ENCODE results near the gene LAMA3. TPM values are rescaled to one million over a fixed set of nuclear protein-coding genes. Genes with fewer than 3 reads are reported as not detected.

Gene LAMA3
- total RNA-seq, 1 experiment from 2014 or later: 8.1 TPM

DNA sequence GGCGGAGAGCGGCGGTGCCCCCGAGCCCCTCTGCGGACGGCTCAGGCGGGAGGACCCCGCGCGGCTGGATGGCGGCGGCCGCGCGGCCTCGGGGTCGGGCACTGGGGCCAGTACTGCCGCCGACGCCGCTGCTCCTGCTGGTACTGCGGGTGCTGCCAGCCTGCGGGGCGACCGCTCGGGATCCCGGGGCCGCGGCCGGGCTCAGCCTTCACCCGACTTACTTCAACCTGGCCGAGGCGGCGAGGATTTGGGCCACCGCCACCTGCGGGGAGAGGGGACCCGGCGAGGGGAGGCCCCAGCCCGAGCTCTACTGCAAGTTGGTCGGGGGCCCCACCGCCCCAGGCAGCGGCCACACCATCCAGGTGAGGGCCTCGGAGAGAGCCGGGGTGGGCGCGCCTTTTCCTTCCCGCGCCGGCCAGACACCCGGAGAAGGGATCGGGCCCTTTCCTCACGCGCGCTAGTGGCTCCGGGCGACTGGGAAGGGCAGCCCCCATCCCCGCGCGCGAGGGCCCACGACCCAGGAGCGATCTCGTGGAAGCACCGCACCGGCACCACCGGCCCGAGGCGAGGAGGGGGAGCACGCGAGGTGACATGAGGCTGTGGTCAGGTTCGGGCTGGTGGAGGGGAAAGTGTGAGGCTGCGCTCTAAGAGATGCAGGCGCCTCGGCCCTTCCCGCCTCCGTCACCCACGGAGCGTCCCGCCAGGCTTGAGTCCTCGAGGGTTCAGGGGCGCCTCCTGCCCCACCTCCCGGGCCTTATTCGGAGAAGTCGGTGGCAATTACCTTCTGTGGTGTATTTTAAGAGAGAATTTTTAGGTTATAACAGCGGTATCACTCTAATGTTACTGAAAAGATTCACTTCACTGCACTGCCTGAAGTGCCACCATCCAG is 607 bp downstream of the LAMA3 start:
- no peak overlapping the region for H3K27ac ChIP-seq (ENCODE audit: low read length)

DNA sequence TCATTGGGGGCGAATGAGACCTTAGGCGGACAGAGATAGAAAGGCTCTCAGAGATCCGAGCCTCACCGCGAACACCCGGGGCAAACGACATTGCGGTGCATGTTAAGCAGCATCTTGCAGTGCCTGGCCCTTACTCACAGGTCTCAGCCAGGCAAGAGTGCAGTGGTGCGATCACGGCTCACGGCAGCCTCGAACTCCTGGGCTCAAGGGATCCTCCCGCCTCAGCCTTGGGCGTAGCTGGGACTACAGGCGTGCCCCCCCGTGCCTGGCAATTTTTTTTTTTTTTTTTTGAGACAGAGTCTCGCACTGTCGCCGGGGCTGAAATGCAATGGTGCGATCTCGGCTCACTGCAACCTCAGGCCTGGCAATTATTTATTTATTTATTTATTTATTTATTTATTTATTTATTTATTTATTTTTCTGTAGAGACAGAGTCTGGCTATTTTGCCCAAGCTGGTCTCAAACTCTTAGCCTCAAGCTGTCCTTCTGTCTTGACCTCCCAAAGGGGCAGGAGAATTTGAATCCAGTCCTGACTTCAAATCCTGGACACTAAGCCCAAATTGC is 1.3 kb downstream of the LAMA3 start:
- CTCF ChIA-PET: no interaction called here
- intact Hi-C loops (cut with micrococcal nuclease; ENCODE audit: unreplicated experiment) (no loop called here), in situ Hi-C loops (cut with HindIII; ENCODE audit: low pct_unique_long_range_greater_than_20kb, low sequenced_read_pairs) (no loop called here)
- peak overlapping the region; percentile 50 to 69 for H3K4me3 ChIP-seq (ENCODE audit: low read depth in 2 of 2, low read length in 2 of 2)
- no peaks in the 10 kb centered on the region for H3K36me3 ChIP-seq (ENCODE audit: control insufficient read depth, insufficient read depth, low read length)
- H3K4me1 ChIP-seq (ENCODE audit: control insufficient read depth, insufficient read depth, low read length): peaks cover 17% of the 10 kb centered on the region
- ATAC-seq (no peak; the same call in 1 of the 2 replicates), DNase-seq (ENCODE audit: low read depth, low spot score) (no peak)
- TF ChIP-seq, protein P1, sequence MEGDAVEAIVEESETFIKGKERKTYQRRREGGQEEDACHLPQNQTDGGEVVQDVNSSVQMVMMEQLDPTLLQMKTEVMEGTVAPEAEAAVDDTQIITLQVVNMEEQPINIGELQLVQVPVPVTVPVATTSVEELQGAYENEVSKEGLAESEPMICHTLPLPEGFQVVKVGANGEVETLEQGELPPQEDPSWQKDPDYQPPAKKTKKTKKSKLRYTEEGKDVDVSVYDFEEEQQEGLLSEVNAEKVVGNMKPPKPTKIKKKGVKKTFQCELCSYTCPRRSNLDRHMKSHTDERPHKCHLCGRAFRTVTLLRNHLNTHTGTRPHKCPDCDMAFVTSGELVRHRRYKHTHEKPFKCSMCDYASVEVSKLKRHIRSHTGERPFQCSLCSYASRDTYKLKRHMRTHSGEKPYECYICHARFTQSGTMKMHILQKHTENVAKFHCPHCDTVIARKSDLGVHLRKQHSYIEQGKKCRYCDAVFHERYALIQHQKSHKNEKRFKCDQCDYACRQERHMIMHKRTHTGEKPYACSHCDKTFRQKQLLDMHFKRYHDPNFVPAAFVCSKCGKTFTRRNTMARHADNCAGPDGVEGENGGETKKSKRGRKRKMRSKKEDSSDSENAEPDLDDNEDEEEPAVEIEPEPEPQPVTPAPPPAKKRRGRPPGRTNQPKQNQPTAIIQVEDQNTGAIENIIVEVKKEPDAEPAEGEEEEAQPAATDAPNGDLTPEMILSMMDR (IDR thresholded peaks at IDR 0.05): no peak
- TF ChIP-seq TCF7L2 (IDR thresholded peaks at IDR 0.05; ENCODE audit: low read depth, low read length) (no peak), SIN3A (IDR thresholded peaks at IDR 0.05; ENCODE audit: borderline replicate concordance, insufficient read depth, low read depth, low read length) (no peak), REST (IDR thresholded peaks at IDR 0.05; ENCODE audit: insufficient read depth in 1 of 2, low read depth in 2 of 2, low read length in 1 of 2) (no peak), POLR2AphosphoS5 (IDR thresholded peaks at IDR 0.05; ENCODE audit: low read depth, low read length) (no peak)
- BruUV-seq (replicated peaks): no TSS peak
- H3K27ac ChIP-seq (ENCODE audit: low read length): no peak overlapping the region
- POLR2A ChIA-PET: interaction anchor here (1.0 kb wide), 1 partner anchor 78 kb away, joined by 3 read pairs; no protein-coding TSS in a partner anchor
- H3K27me3 ChIP-seq (ENCODE audit: control insufficient read depth, insufficient read depth, low read length): peaks cover 10% of the 10 kb centered on the region
- H3K9me3 ChIP-seq (ENCODE audit: control insufficient read depth, insufficient read depth, low read depth, low read length): no peaks in the 10 kb centered on the region

More for the DNA sequence above, 607 bp downstream of the LAMA3 start:
- Histone ChIP-seq H3K36me3 (ENCODE audit: control insufficient read depth, insufficient read depth, low read length) (no peaks in the 10 kb centered on the region), H3K4me3 (ENCODE audit: low read depth in 2 of 2, low read length in 2 of 2) (peak overlapping the region; percentile 50 to 69), H3K27me3 (ENCODE audit: control insufficient read depth, insufficient read depth, low read length) (peaks cover 10% of the 10 kb centered on the region), H3K4me1 (ENCODE audit: control insufficient read depth, insufficient read depth, low read length) (peaks cover 14% of the 10 kb centered on the region), H3K9me3 (ENCODE audit: control insufficient read depth, insufficient read depth, low read depth, low read length) (no peaks in the 10 kb centered on the region)
- TF ChIP-seq REST (IDR thresholded peaks at IDR 0.05; ENCODE audit: insufficient read depth in 1 of 2, low read depth in 2 of 2, low read length in 1 of 2): no peak
- TF ChIP-seq, protein P1 (IDR thresholded peaks at IDR 0.05): peak; percentile 12; the same call in 1 of the 2 replicates
- DNase-seq (ENCODE audit: low read depth, low spot score) (no peak), ATAC-seq (peak; percentile 71)
- in situ Hi-C loops (cut with HindIII; ENCODE audit: low pct_unique_long_range_greater_than_20kb, low sequenced_read_pairs) (no loop called here), intact Hi-C loops (cut with micrococcal nuclease; ENCODE audit: unreplicated experiment) (no loop called here)
- BruUV-seq (replicated peaks): no TSS peak
- POLR2A ChIA-PET: no interaction called here
- CTCF ChIA-PET: no interaction called here

All from Panc1 (cell line).